ENCODE data around the gene SLC12A7.

The SLC12A7 gene

DNA sequence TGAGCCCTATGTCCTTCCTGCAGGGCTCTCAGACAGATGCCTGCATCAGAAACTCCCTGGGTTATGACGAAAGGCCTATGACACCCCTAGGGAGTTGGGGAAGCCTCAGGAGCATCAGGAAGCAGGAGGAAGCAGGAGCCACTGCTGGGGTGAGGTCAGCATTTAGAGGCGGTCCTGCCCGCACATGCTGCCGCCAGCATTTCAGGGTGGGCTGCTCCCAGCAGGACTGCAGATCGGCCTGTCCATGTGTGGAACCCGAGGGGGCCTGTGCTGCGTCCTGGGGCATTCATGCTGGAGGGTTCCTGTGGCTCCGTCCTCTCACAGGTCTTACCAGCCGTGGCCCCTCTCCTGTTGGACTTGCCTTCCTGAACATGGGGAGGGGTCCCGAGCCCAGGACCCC is 96.4 kb downstream of the SLC12A7 start:
- no peak overlapping the region for H3K27ac ChIP-seq
- no peak for DNase-seq (ENCODE audit: low read depth, low spot score)

DNA sequence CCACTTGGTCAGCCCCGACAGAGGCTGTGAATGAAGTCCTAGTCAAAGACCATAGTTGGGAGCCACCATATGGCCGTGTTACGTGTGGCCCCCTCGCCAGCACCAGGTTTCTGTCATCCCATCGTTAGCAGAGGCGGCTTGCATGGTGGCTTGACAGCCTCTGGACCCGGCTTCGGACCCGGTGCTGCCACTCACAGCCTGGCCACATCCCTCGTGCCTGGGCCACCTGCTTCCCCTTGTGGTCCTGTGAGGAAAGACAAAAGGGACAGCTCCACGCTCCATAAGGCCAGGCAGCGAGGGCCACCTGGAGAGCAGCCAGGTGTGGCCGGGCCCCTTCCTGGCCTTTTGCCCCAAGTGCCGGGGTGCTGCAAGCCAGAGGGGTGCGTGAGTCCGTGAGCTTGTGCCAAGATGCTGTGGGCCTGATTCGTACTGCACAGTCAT is 97.1 kb downstream of the SLC12A7 start:
- no peak for DNase-seq (ENCODE audit: low read depth, low spot score)
- H3K27ac ChIP-seq: no peak overlapping the region

DNA sequence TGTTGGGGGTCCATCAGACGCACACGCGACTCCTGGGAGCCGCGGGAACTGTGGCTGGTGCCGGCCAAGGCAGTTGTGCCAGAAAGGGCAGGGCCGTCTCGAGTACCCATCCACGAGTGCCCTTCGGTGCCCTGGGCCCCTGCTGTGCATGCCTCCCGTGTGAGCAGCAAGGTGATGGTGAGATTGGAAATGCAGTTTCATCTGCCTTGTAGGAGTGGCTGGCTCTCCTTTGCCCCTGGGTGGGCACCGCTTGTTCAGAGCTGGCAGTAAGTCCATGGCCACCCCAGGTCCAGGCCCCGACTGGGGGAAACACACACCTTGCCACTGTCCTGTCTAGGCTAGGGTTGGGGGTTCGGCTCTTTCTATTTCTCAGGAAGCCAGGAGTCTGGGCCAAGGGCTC is 97.5 kb downstream of the SLC12A7 start:
- no peak overlapping the region for H3K27ac ChIP-seq
- DNase-seq (ENCODE audit: low read depth, low spot score): no peak

DNA sequence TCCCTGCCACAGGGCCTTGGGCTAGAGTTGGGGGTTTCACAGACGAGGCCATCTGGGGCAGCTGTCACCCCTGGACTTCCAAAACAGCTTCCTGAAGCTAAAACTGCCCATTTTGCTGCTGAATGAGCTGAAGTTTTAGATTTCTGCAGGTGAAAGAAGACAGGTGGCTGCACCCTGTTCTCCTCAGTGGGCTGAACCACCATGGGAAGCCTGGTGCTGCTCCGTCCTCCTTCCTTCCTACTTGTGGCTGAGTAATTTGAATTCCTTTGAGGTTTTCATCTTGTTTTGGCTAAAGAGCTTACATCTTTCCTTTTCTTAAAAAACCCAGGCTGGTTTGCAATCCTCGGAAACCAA is 97.9 kb downstream of the SLC12A7 start:
- H3K27ac ChIP-seq: no peak overlapping the region
- no peak for DNase-seq (ENCODE audit: low read depth, low spot score)

DNA sequence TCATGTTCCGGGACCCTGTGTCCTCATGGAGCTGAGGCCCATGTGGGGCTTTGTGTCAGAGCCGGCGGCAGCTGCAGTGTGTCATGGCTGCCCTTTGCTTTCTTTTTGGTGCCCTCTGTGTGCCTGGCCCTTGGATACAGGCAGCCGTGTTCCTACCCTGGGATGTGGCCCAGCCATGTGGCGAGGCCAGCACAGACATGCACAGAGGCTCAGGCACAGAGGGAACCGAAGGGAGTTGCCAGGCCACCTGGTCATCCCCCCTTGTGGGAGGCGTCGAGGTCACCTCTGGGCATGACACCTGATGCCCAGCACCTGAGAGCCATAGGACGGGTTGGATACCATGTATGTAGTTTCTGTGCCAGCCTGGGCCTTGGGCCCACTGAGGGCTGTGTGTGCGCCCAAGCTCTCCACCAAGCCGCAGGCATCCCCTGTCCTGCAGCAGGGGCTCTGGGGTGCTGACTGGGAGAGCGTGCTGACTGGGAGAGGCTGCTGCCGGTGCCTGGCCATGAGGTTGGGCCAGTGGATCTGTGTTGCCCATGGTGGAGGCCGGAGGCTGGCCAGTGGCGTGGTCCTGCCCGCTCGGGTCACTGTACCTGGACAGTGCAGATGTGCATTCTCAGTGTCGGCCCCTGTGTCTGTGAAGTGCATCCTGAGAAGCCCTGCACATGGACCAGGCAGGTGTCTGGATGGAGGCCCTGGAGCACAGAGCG is 98.5 kb downstream of the SLC12A7 start:
- no peak for DNase-seq (ENCODE audit: low read depth, low spot score)
- no peak overlapping the region for H3K27ac ChIP-seq

DNA sequence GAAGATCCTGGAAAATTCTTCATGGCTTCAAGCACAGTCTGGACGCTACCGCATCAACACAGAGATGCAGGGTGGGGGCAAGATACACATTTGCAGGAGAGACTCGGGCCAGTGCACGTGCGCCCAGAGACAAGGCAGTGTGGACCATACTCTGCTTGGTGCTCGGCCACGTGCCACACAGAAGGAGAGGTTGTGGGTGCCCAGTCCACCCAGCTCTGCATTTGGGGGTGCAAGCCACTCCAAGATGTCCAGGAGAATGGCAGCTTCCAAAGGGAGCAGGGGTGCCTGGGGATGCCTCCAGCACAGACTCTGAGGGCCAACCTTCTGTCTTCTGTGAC is 99.0 kb downstream of the SLC12A7 start:
- no peak for DNase-seq (ENCODE audit: low read depth, low spot score)

DNA sequence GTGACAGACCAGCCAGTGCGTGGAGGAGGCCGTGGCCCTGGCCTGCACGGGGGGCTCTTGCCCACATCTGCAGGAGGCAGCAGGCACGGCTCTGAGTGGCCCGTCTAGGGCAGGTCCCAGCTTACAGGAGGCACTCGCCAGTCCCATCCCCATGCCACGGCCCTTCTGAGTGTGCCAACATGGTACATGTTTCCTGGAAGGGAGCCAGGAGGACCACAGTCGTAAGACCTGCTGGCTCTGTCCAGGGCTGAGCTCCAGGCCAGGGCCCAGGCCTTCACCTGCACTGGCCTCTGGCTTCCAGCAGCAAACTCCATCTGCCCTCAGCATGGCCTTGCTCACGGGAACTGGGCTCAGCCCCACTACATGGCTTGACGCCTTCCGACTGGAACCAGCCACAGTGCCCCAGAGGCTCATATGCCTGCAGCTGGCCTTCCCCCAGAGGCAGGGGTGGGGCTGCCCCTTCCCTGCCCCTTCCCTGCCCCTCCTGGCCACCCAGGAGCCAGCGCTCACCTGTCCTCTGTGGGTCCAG is 99.5 kb downstream of the SLC12A7 start:
- DNase-seq (ENCODE audit: low read depth, low spot score): no peak

More for the DNA sequence above, 99.0 kb downstream of the SLC12A7 start:
- no peak overlapping the region for H3K27ac ChIP-seq

DNA sequence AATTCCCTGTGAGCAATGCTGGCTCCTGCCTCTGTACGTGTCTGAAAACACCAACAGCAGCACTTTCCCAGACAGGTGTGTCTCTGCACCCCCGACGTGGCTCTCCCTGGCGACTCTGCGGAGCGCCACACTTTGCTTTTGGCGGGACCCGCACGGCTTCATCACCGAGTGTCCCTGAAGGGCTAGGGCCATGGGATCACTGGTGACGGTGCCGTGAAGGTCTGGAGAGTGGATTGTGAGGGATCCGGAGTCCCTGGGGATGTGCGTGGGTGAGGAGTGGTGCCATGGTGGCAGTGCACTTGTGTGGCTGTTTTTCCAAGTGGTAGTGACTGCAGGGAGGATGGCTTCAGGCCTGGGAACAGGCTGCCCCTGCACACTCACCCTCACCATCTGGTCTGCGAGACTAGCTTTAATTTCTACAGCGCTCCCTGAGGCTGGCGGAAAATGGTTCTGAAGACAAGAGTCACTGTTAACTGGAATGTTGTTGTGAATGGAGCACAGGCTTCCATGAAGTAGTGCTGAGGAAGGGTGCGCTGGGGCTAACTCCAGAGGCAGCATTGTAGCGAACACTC is 100.0 kb downstream of the SLC12A7 start:
- DNase-seq (ENCODE audit: low read depth, low spot score): no peak
- H3K27ac ChIP-seq: no peak overlapping the region

More for the DNA sequence above, 99.5 kb downstream of the SLC12A7 start:
- no peak overlapping the region for H3K27ac ChIP-seq

DNA sequence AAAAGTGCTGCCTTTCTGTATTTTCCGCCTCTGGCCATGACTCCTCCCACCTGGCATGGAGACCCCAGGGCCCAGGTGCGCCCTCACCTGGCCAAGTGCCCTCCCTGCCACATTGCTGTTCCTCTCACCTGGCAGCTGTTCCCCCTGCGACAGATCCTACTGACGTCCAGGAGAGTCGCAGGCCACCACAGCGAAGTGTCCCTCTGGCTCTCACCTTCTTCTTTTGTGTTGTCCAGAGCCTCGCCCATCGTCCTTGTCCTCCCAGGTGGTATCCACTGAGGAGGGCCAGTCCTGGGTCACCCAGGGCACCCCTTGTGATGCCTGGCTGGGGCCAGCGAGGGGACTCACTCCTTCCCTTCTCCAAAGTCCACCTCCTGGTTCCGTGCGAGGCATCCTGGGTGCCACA is 100.6 kb downstream of the SLC12A7 start:
- H3K27ac ChIP-seq: no peak overlapping the region
- no peak for DNase-seq (ENCODE audit: low read depth, low spot score)

DNA sequence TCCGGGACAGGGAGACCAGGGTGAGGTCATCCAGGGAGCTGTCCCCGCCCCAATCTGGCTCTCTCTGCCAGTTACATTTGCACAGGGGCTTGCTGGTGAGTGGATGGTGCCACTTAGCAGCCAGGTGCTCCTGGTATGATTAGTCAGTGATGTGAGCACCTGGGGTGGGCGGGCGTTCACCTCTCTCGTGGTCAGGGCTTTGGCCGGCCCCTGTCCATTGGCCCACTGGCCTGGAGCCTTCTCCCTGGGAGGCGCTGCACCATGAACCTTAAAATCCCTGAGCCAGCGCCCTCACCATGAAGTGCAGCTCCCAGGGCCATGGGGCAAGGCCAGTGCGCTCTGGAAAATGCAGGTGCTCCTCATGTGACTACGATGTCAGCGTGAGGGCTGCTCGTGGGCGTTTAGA is 101.2 kb downstream of the SLC12A7 start:
- H3K27ac ChIP-seq: no peak overlapping the region
- no peak for DNase-seq (ENCODE audit: low read depth, low spot score)

DNA sequence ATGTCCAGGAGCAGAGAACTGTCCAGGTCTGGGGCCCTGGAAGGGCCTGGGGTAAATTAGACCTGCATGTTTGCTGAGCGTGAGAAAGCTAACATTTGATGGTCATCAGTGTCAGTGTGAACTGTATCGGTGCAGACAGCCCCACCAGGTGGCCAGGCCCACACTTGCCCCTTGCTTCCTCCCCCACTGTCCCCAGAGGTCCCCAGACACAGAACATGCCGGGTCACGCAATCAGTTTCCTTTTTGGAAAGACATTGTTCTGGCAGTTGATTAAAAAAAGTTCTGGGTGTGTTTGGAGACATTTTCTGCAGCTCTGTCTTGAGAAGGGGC is 101.7 kb downstream of the SLC12A7 start:
- DNase-seq (ENCODE audit: low read depth, low spot score): no peak
- H3K27ac ChIP-seq: no peak overlapping the region

DNA sequence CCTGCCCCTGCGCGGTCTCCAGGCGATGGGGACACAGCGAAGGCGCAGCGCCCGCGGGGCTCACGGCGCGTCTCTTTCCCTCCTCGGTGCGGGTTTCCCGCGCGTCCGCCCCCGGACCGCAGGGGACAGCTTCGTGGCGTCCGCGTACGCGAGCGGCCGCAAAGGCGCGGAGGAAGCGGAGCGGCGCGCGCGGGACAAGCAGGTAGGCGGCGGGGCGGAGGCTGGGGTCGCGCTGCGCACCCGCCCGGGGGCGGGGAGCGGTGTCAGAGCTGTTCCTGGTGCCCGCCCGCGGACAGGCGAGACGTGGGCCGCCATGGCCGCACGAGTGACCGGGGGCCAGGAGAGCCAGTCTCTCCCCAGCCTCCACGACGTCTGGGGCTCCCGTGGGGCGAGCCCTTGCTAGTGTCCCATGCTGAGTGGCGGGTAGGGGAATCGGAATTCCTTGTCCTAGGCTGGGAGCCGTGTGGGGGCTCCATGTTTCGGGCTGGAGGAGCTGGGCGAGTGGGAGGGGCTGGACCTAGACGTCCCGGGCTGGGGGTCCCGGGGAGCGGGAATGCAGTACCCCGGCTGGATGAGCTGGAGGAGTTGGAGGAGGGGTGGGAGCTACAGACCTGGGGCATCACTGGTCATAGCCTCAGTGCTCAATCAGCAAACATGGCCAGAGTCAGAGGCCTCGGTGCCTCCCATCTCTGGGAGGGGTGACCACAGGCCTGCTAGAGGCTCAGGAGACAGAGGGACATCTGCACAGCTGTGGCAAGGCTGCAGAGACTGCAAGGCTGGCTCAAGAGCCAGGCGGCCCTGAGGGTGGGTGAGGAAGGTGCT is 102.3 kb downstream of the SLC12A7 start:
- DNase-seq (ENCODE audit: low read depth, low spot score): no peak
- H3K27ac ChIP-seq: no peak overlapping the region

DNA sequence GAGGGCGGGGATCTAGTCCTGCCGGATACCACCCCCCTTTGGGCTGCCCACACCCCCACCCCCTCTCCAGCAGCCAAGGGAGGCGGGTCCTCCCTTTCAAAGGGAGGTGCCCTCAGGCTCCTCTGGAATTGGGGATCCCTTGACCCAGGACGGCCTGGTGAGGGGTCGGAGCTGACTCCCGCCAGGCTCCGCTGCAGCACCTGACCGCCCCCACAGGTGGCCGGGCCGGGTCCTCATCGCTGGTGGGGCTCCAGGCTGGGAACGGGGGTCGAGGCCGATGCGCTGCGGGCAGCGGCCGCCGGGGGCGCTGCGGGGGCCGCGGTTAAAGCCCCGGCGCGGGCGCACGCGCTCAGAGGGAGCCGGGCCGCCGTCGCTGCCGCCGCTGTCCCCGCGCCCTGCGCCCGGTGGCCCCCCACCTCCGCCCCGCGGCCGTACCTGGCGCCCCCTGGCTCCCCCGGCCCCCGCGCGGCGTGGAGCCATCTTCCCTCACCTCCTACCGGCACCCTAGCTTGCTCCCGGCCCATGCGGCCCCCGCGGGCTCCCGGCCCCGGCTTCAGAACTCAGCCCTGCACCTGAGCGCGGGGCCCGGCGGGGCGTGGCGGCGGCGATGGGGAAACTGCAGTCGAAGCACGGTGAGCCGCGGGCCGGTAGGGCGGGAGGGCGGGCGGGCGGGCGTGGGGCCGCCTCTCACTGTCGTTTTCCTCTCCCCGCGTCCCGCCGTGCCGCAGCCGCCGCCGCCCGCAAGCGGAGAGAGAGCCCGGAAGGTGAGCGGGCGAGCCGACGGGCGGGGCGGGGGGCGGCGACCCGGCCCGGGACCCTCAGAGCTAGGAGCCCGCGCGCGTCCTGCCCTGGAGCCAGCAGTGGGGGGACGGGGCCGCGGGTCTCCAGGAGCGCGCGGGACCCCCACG is 103.2 kb downstream of the SLC12A7 start, which contains the start of gene NKD2:
Gene NKD2, plus strand, starts transcription at position 352 of the 908 bp plus-strand sequence. Its CDS starts 256 bp downstream, at position 608.
- DNase-seq (ENCODE audit: low read depth, low spot score): no peak
- no peak within 1 kb of the TSS for H3K27ac ChIP-seq

DNA sequence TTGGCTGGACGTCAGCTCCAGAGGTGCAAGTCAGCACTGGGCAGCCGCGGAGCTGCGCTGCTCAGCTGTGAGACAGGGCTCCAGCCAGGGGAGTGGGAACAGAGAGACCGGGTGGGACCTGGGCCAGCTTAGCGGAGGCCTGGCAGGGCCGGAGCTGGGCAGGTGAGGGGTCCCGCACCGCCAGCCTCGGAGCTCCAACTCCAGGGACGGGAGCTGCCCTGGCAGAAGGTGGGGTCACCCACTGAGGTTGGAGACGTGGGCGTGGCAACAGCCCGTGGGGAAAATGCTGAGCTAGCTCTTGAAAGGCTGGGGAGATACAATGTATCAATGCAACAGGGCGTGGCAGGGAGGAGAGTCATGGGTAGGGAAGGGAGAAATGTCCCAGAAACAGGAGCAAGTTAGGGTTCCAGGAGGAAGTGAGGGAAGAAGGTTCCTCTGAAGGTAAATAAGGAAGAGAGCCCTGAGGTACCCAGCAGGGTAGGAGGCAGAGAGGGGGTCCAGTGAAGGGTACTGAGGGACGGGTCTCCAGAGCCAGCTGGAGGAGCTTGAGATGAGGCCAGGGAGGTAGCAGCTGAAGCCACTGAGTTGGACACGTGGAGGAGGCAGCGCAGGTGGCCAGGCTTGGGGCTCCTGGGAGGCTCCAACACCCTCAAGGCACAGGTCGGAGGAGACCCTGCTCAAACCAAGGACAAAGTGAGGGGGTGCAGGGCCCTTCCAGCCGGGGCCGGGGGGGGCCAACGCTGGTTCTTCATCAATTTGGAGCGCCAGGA is 104.0 kb downstream of the SLC12A7 start:
- no peak overlapping the region for H3K27ac ChIP-seq
- DNase-seq (ENCODE audit: low read depth, low spot score): no peak

DNA sequence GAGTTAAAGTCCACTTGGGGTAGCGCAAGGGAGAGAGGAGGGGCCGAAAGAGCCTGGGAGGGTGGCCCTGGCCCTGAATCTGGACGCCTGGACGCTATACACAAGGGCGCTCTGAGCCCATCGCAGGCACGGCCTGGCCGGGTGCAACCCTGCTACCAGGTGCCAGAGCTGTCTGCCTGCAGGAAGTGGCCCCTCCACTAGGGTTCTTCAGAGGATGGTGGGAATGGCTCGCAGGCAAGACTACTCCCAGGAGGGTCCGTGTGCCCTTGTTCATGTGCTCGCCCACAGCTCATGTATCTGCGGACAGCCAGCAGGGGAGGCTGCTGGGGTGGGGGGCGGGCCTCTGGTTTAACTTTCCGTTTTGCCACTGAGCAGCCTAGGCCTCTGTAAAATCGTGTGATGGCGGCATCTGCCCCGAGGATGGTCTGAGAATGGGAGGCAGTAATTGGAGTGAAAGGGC is 104.6 kb downstream of the SLC12A7 start:
- no peak overlapping the region for H3K27ac ChIP-seq
- DNase-seq (ENCODE audit: low read depth, low spot score): no peak

DNA sequence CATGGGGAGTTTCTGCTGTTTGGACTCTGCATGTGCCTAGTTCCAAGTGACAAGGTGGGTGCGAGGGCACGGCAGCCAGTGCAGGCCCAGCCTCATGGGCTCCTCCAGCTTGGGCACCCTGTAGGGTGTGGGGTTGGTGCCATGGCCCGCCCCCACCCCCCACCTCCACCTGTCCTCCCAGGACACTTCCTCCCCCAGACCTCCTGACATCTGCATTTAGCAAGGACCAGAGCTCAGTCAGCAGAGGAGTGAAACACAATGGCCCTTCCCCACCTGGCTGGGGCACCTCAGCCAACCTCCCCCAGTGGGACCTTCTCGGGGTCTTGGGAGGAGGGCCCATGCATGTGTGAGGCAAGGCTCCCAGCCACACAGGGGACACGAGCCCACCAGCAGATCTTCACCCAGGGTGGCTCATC is 105.2 kb downstream of the SLC12A7 start:
- no peak for DNase-seq (ENCODE audit: low read depth, low spot score)
- no peak overlapping the region for H3K27ac ChIP-seq

DNA sequence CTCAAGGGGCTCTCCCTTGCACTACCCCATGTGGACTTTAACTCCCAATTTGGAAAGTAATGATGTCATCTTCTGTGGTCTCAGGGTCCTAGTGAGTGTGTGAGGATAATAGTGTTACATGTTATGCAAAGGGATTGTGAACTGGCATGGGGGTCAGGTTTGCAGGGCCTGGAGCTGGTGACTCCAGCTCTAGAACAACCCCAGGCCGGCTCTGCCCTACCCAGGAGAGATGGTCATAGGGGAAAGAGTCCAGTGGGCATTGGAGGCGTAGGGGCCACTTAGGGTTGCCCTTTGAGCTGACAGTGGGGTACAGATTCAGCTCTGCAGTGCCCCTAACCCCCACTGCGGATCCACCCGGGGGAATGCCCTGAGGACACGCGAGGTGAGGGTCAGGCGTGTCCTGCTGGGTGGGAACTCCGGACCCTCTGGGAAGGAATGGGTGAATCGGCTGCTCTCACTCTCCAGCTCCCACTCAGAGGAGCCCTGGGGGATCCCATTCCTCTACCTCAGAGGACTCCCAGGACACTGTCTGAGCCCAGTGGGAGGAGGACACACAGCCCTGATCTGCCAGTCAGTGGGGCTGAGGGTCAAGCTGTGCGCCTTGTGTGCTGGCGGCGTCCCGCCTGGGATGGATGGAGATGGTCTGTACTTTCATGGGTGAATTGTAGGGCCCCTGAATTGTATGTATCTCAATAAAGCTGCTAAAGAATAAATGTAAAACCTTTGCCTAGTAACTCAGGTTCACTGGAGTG is 105.8 kb downstream of the SLC12A7 start:
- DNase-seq (ENCODE audit: low read depth, low spot score): no peak
- H3K27ac ChIP-seq: no peak overlapping the region

DNA sequence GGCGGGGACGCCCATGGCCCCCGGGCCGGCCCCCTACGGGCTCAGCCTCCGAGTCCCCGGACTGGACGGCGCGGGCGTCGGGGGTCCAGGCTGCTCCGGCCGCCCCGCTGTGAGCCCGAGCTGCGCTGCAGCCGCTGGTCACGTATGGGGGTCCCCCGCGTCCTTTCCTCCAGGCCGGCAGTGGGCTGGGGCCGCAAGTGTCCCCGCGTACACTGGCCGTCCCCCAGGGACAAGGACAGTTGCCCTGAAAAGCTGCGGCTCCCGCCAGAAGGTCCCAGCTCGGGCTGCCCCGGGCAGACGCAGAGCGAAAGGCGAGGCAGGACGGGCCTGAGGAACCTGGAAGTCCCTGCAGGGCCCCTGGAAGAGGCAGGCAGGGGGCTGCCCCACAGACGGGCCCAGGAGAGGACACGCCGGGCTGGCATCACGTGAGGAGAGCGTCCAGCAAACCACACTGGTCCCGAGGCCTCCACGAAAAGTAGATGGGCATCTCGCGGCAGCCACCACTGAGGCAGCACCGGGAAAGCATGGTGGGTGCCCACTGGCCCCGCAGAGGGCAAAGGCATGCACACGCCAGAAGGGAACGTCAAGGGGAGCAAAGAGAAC is 106.5 kb downstream of the SLC12A7 start:
- no peak overlapping the region for H3K27ac ChIP-seq
- no peak for DNase-seq (ENCODE audit: low read depth, low spot score)
